ENCODE data around the gene LAD1. TPM values are rescaled to one million over a fixed set of nuclear protein-coding genes. Genes with fewer than 3 reads are reported as not detected.
A peak's percentile ranks its signal among the peaks of the same experiment; 100 is the strongest.

The LAD1 gene
- 41.2 and 65.6 TPM in 2 replicates for total RNA-seq (2016; rRNA removed; fragmentation: Illumina TruSeq; extraction: Trizol)
- total RNA-seq (2016; cell fraction: cytosol; rRNA removed; fragmentation: Illumina TruSeq; extraction: Trizol; ENCODE audit: low read depth), result 11.0 and 15.5 TPM in 2 replicates
- total RNA-seq (2016; cell fraction: insoluble cytoplasmic fraction; rRNA removed; fragmentation: Illumina TruSeq; extraction: Trizol), result 41.4 and 67.3 TPM in 2 replicates
- 26.5 and 29.9 TPM in 2 replicates for total RNA-seq (2016; cell fraction: membrane; rRNA removed; fragmentation: Illumina TruSeq; extraction: Trizol)
- total RNA-seq (2016; cell fraction: nucleus; rRNA removed; fragmentation: Illumina TruSeq; extraction: Trizol), result 43.9 and 47.8 TPM in 2 replicates
- polyA plus RNA-seq (2011; rRNA removed), result 10.8 and 16.3 TPM in 2 replicates
- polyA plus RNA-seq (2011; cell fraction: cytosol; rRNA removed), result 9.4 and 9.8 TPM in 2 replicates
- polyA plus RNA-seq (2011; cell fraction: nucleus; rRNA removed), result 11.5 and 21.4 TPM in 2 replicates
- polyA plus RNA-seq (2012), result 18.4 and 19.1 TPM in 2 replicates
- polyA plus RNA-seq (2016; cell fraction: cytosol; fragmentation: Illumina TruSeq; extraction: Trizol; ENCODE audit: low read depth), result 11.7 and 13.7 TPM in 2 replicates
- 55.2 and 58.0 TPM in 2 replicates for polyA plus RNA-seq (2016; cell fraction: insoluble cytoplasmic fraction; fragmentation: Illumina TruSeq; extraction: Trizol; ENCODE audit: low read depth)
- 25.4 and 27.9 TPM in 2 replicates for polyA plus RNA-seq (2016; cell fraction: membrane; fragmentation: Illumina TruSeq; extraction: Trizol; ENCODE audit: low read depth)
- 64.1 and 70.5 TPM in 2 replicates for polyA plus RNA-seq (2016; cell fraction: nucleus; fragmentation: Illumina TruSeq; extraction: Trizol; ENCODE audit: insufficient read depth, low read depth)
- 0.16 and 19.5 TPM in 2 replicates for polyA minus RNA-seq (2011; rRNA and poly(A)+ RNA removed; ENCODE audit: low replicate concordance)
- polyA minus RNA-seq (2011; cell fraction: cytosol; rRNA and poly(A)+ RNA removed), result 6.4 and 8.8 TPM in 2 replicates
- polyA minus RNA-seq (2011; cell fraction: nucleus; rRNA and poly(A)+ RNA removed), result 22.8 and 27.4 TPM in 2 replicates
- percentile 73 among the genes with signal in this experiment for Bru-seq, nascent RNA
- percentile 62 among the genes with signal in this experiment for BruChase-seq, experiment 1, labeled RNA remaining after a 6-hour chase
- BruChase-seq, experiment 2, labeled RNA remaining after a 2-hour chase, result percentile 67 among the genes with signal in this experiment
- long read RNA-seq, experiment 1, transcript LAD1-202 (10 exons, 2,906 nt), result major isoform, 44 of 71 reads
- long read RNA-seq, experiment 1, partial matches to known transcripts, result 21 of 71 reads
- long read RNA-seq, experiment 1, other reads (novel, unspliced or antisense), result 6 of 71 reads
- long read RNA-seq, experiment 2, transcript LAD1-202 (10 exons, 2,906 nt), result major isoform, 23 of 69 reads
- long read RNA-seq, experiment 2, partial matches to known transcripts, result 39 of 69 reads
- long read RNA-seq, experiment 2, other reads (novel, unspliced or antisense), result 7 of 69 reads

GRCh38 chr1:201399018-201399351 lies at the start of gene LAD1:
Gene LAD1, minus strand, starts transcription at chr1:201399324. Its CDS starts 18 bp downstream, at chr1:201399306.
- H3K27ac ChIP-seq (ENCODE audit: extremely low read length, insufficient read depth, low read length), result peak within 1 kb of the TSS; percentile 84
- peaks cover 68% of the 10 kb centered on the region for H3K4me1 ChIP-seq (ENCODE audit: insufficient read depth, low read length)
- H4K20me1 ChIP-seq (ENCODE audit: insufficient read depth, low read length), result peaks cover 12% of the 10 kb centered on the region
- ATAC-seq, result no peak
- H3K79me2 ChIP-seq (ENCODE audit: insufficient read depth, low read length), result peaks cover 33% of the 10 kb centered on the region
- in situ Hi-C loops (cut with HindIII; ENCODE audit: extremely low pct_ligation_motif_present, low pct_unique_long_range_greater_than_20kb) (no loop called here), intact Hi-C loops (cut with micrococcal nuclease; ENCODE audit: unreplicated experiment) (no loop called here)
- no peaks in the 10 kb centered on the region for H3K27me3 ChIP-seq (ENCODE audit: control insufficient read depth in 1 of 2, insufficient read depth in 2 of 2, low read length in 2 of 2)
- no peak within 1 kb of the TSS for H2AFZ ChIP-seq (ENCODE audit: low read length)
- no CpG with 5 or more reads among the region's 25 CpGs for WGBS (ENCODE audit: low lambda C conversion rate)
- ChIA-PET POLR2A (interaction anchor here (1.2 kb wide), 1 partner anchor 66 kb away, joined by 3 read pairs; no protein-coding TSS in a partner anchor), CTCF (ENCODE audit: low intra/inter-chr PET ratio, low total read pairs) (no interaction called here)
- FAIRE-seq, result no peak
- peak within 1 kb of the TSS; percentile 93 for H3K4me2 ChIP-seq (ENCODE audit: low read depth, low read length)
- BruUV-seq (replicated peaks), result no TSS peak
- DNase-seq (ENCODE audit: low spot score), result no peak
- H3K9me3 ChIP-seq (ENCODE audit: low read length), result no peaks in the 10 kb centered on the region
- H3K36me3 ChIP-seq (replicated peaks in 1 of 2; ENCODE audit: control insufficient read depth in 1 of 2, insufficient read depth in 2 of 2, low read length in 2 of 2), result no peaks in the 10 kb centered on the region
- peak within 1 kb of the TSS; percentile 77 to 82 (median 79) for H3K4me3 ChIP-seq (replicated peaks in 1 of 3; ENCODE audit: insufficient read depth in 1 of 3, low read depth in 2 of 3, low read length in 3 of 3)
- H3K9ac ChIP-seq (ENCODE audit: insufficient read depth, low read depth, low read length), result peak within 1 kb of the TSS; percentile 88
- no peak for TF ChIP-seq ZNF550 (CRISPR knock-in tag; IDR thresholded peaks at IDR 0.05; ENCODE audit: borderline replicate concordance)
- TF ChIP-seq ZNF883 (CRISPR knock-in tag; IDR thresholded peaks at IDR 0.05; ENCODE audit: not compliant biosample characterization), result peak; percentile 2
- no peak for TF ChIP-seq GATA4 (IDR thresholded peaks at IDR 0.05; ENCODE audit: borderline replicate concordance, low read depth)
- peak; percentile 73; the same call in 1 of the 2 replicates for TF ChIP-seq MXD4 (CRISPR knock-in tag; IDR thresholded peaks at IDR 0.05)
- TF ChIP-seq SETDB1 (CRISPR knock-in tag; IDR thresholded peaks at IDR 0.05; ENCODE audit: borderline replicate concordance), result 0 out of 2 replicates have a peak, but pooled peaks have one; percentile 16
- peak; percentile 2; the same call in 1 of the 2 replicates for TF ChIP-seq ZNF766 (CRISPR knock-in tag; IDR thresholded peaks at IDR 0.05; ENCODE audit: borderline replicate concordance)
- no peak for TF ChIP-seq SP140L (CRISPR knock-in tag; IDR thresholded peaks at IDR 0.05; ENCODE audit: borderline replicate concordance)
- TF ChIP-seq NFYB (CRISPR knock-in tag; IDR thresholded peaks at IDR 0.05), result no peak
- no peak for TF ChIP-seq GFI1 (CRISPR knock-in tag; IDR thresholded peaks at IDR 0.05; ENCODE audit: borderline replicate concordance)
- TF ChIP-seq SNAI1 (CRISPR knock-in tag; IDR thresholded peaks at IDR 0.05; ENCODE audit: borderline replicate concordance), result no peak
- 0 out of 2 replicates have a peak, but pooled peaks have one; percentile 6 for TF ChIP-seq MED13 (CRISPR knock-in tag; IDR thresholded peaks at IDR 0.05)
- no peak for TF ChIP-seq ZNF619 (CRISPR knock-in tag; IDR thresholded peaks at IDR 0.05)
- TF ChIP-seq HNF1B (CRISPR knock-in tag; IDR thresholded peaks at IDR 0.05), result 0 out of 2 replicates have a peak, but pooled peaks have one; percentile 38
- TF ChIP-seq ZNF597 (CRISPR knock-in tag; IDR thresholded peaks at IDR 0.05), result no peak
- TF ChIP-seq ZSCAN5A (CRISPR knock-in tag; IDR thresholded peaks at IDR 0.05; ENCODE audit: borderline replicate concordance), result no peak

Measured in HepG2 (cell line).